GM15510 (cell line): ENCODE measurements around the gene P2RY14.

Source experiments
- POLR2A ChIP-seq: IDR thresholded peaks from 3 replicates; pipeline ENCODE4 v1.6.1; 2011; ENCODE audit warnings: borderline replicate concordance; ENCODE audit not compliant: insufficient read length; ENCODE audit errors: extremely low read depth

Gene P2RY14

GRCh38 chr3:151218136-151218535 lies 60.2 kb downstream of the P2RY14 start:
- TF ChIP-seq POLR2A = no peak

GRCh38 chr3:151216641-151217607 lies 61.4 kb downstream of the P2RY14 start:
- no peak for TF ChIP-seq POLR2A

GRCh38 chr3:151214459-151214858 lies 63.9 kb downstream of the P2RY14 start:
- TF ChIP-seq POLR2A = no peak

- no peak for TF ChIP-seq POLR2A
These were observed 64.5 kb downstream of the P2RY14 start for GRCh38 chr3:151213881-151214280.

GRCh38 chr3:151213151-151213550 lies 65.2 kb downstream of the P2RY14 start:
- no peak for TF ChIP-seq POLR2A

- TF ChIP-seq POLR2A = no peak
These were observed 67.5 kb downstream of the P2RY14 start for GRCh38 chr3:151210676-151211381.

GRCh38 chr3:151209654-151210053 lies 68.7 kb downstream of the P2RY14 start:
- TF ChIP-seq POLR2A = no peak

- TF ChIP-seq POLR2A = no peak
These were observed 72.1 kb downstream of the P2RY14 start for GRCh38 chr3:151206201-151206600.

GRCh38 chr3:151205482-151205881 lies 72.9 kb downstream of the P2RY14 start:
- no peak for TF ChIP-seq POLR2A

- no peak for TF ChIP-seq POLR2A
These were observed 73.6 kb downstream of the P2RY14 start for GRCh38 chr3:151204530-151205402.

GRCh38 chr3:151203051-151203420 lies 75.3 kb downstream of the P2RY14 start, which contains the start of gene GPR171:
GPR171 (minus strand) TSS chr3:151203216; CDS start chr3:151199386, 3,830 bp downstream.
- TF ChIP-seq POLR2A = no peak

GRCh38 chr3:151201051-151201730 lies 77.2 kb downstream of the P2RY14 start:
- TF ChIP-seq POLR2A = no peak

GRCh38 chr3:151200586-151200985 lies 77.8 kb downstream of the P2RY14 start:
- no peak for TF ChIP-seq POLR2A
